Pancreas (tissue), 10 donors: ENCODE results near the gene MTUS2. TPM values are rescaled to one million over a fixed set of nuclear protein-coding genes. Genes with fewer than 3 reads are reported as not detected.
"Not testable (repeated sequence)": the region's sequence is repeated elsewhere in the genome, so short reads cannot be mapped to it uniquely, and the experiment has no call there.

ENCODE experiments used
- ATAC-seq, 4 donors: fragments of 200-7000 bp; cut with Tn5 transposase; one replicate each; pipeline versions ENCODE4 v1.8.0 to v1.9.1; 2020; ENCODE audit warnings: mild to moderate bottlenecking in 4 of 4, moderate library complexity in 4 of 4
- DNase-seq, 6 donors: peaks; one replicate each; pipeline ENCODE4 v3.0.0-alpha.2; 2020
- FAIRE-seq: peaks from 2 replicates; lab custom pipeline; 2012; peaks lifted over from hg19 to GRCh38; lab: Jason Lieb, UNC
- H3K27ac ChIP-seq, 4 donors: fragments of 200-600 bp; sonication (generic); 1 replicate in 3 of 4; 2 replicates in 1 of 4; pipeline versions ENCODE4 v1.5.0 to v1.8.0; 2020
- H3K27me3 ChIP-seq, 4 donors: fragments of 200-600 bp; one replicate each; pipeline ENCODE4 v1.8.0; 2021
- H3K36me3 ChIP-seq, 3 donors: fragments of 200-600 bp; sonication (generic) in 1 of 3; one replicate each; pipeline versions ENCODE4 v1.5.0 to v1.8.0; 2020 to 2021
- H3K4me1 ChIP-seq, 3 donors: fragments of 200-600 bp; one replicate each; pipeline ENCODE4 v1.8.0; 2021
- H3K4me3 ChIP-seq, 4 donors: fragments of 200-600 bp; sonication (generic) in 2 of 4; one replicate each; pipeline versions ENCODE4 v1.5.0 to v1.8.0; 2020 to 2021
- H3K9me3 ChIP-seq, 4 donors: fragments of 200-600 bp; one replicate each; pipeline ENCODE4 v1.8.0; 2021
- WGBS, 2 donors: extraction: QIAGEN DNeasy Blood & Tissue Kit; methylation state at CpG; one replicate each; pipeline ENCODE4 v1.1.7; 2013; 5-methylcytosine and 5-hydroxymethylcytosine counted together
- intact Hi-C, 3 donors: fragments of 100-400 bp; cut with DNase I; formaldehyde crosslinking; loops; one replicate each; pipeline versions ENCODE4 v1.11.1 to v1.14.2; 2022
- polyA plus RNA-seq, 2 donors: library from polyadenylated mRNA; stranded (reverse); fragments of 200-250 nt; gene quantifications; one replicate each; pipeline ENCODE4 v1.2.3, GENCODE V29; 2013
- total RNA-seq, 6 donors: library from RNA; stranded (reverse); fragmentation: NEBNext Ultra II Directional in 4 of 6; extraction: Animal tissue kit (Norgen Biotek cat#: 25700) in 4 of 6; gene quantifications; one replicate each; pipeline versions ENCODE4 v1.2.1 to v1.2.4, GENCODE V29; 2021 to 2023
- TF ChIP-seq, protein P1 (sequence below), 4 donors: fragments of 200-600 bp; sonication (generic) in 3 of 4; IDR thresholded peaks; one replicate each; pipeline versions ENCODE4 v1.5.0 to v1.8.0; 2021; ENCODE audit warnings: antibody characterized with exemption in 4 of 4
- donor health status: healthy with polysubstance abuse.
- donor health status: DM: no; HTN: no; CAD: no; lungs with moderate emphysema.
- donor health status: DM: no; HTN: no; CAD: no.
- donor health status: control.
- donor health status: control.
- donor health status: Bipolar disorder and iron deficiency.
- donor health status: DM: yes; HTN: yes; CAD: no.
- donor health status: DM: no; HTN: no; CAD: no.
- donor health status: DM: no; HTN: no; CAD: no.
- donor health status: DM: yes; HTN: yes; CAD: no.

MTUS2 gene
- total and polyA plus RNA-seq, 8 donors: 2.2 to 9.0 (median 4.8) TPM

DNA sequence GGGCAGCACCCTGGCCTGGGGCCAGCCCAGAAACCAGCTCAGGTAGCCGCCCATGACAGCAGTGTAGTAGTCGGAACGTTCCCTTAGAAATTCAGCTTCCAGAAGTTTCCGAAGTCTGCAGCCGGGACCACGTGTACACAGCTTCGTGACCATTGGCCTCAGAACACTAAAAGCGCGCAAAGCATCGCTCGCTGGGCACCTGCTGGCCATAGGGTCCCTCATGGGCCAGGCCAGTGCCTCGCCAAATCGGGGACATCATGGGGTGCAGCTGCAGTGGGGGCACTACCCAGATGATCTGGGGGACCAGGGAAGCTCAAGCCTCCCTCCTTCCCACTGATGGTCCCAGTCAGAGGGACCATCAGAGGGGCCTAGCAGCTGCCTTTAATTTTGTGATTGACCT lies 384.5 kb downstream of the MTUS2 start:
- Histone ChIP-seq H3K4me3 (no peak overlapping the region), H3K27me3 (no peaks in the 10 kb centered on the region), H3K9me3 (no peaks in the 10 kb centered on the region), H3K27ac (no peak overlapping the region), H3K36me3 (no peaks in the 10 kb centered on the region), H3K4me1 (no peaks in the 10 kb centered on the region)
- TF ChIP-seq, protein P1, sequence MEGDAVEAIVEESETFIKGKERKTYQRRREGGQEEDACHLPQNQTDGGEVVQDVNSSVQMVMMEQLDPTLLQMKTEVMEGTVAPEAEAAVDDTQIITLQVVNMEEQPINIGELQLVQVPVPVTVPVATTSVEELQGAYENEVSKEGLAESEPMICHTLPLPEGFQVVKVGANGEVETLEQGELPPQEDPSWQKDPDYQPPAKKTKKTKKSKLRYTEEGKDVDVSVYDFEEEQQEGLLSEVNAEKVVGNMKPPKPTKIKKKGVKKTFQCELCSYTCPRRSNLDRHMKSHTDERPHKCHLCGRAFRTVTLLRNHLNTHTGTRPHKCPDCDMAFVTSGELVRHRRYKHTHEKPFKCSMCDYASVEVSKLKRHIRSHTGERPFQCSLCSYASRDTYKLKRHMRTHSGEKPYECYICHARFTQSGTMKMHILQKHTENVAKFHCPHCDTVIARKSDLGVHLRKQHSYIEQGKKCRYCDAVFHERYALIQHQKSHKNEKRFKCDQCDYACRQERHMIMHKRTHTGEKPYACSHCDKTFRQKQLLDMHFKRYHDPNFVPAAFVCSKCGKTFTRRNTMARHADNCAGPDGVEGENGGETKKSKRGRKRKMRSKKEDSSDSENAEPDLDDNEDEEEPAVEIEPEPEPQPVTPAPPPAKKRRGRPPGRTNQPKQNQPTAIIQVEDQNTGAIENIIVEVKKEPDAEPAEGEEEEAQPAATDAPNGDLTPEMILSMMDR (IDR thresholded peaks at IDR 0.05): no peak
- no peak for ATAC-seq
- FAIRE-seq: no peak
- intact Hi-C loops: no loop called here
- DNase-seq: no peak
- WGBS, 2 donors: 86 to 92% methylated on average over 13 of the region's 13 CpGs

DNA sequence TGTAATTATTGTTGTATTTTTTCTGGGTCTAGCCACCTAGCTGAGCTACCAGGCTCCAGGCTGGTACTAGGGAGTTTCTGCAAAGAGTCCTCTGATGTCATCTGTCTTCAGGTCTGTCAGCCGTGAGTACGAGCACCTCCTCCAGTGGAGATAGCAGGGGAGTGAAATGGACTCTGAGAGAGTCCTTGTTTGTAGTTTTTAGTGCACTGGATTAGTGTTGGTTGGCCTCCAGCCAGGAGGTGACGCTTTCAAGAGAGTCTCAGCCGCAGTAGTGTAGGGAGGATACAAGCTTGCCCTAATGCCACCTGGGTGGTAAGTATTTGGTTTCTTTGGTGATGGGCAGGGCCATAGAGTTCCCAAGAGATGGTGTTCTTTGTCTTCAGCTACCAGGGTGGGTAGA lies 390.5 kb downstream of the MTUS2 start:
- Histone ChIP-seq H3K27me3 (no peaks in the 10 kb centered on the region), H3K36me3 (no peaks in the 10 kb centered on the region), H3K4me1 (no peaks in the 10 kb centered on the region), H3K4me3 (no peak overlapping the region), H3K9me3 (no peaks in the 10 kb centered on the region), H3K27ac (no peak overlapping the region)
- FAIRE-seq: no peak
- intact Hi-C loops: loop anchor here in 1 of 3 donors (5.0 kb wide), 1 partner anchor 137 kb away; no protein-coding TSS in a partner anchor
- 56 to 64% methylated on average over 4 of the region's 4 CpGs for WGBS, 2 donors
- TF ChIP-seq, protein P1 (IDR thresholded peaks at IDR 0.05): no peak
- DNase-seq: no peak
- ATAC-seq: no peak

DNA sequence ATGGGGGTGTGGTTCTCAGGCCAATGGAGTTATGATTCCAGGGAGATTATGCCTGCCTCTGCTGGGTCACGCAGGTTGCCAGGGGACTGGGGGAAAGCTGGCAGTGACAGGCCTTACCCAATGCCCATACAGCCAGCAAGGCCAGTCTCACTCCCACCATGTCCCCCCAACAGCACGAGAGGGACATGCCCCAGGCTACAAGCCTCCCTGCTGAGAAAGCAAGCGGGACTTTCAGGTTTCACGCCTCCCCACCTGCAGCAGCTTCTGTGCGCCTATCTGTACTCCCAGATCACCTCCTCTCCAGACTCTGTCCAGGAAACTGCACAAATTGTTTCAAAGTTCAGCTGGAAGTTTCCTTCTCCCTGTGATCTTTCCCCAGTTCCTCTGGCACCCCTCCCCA lies 391.0 kb downstream of the MTUS2 start:
- DNase-seq: not testable (repeated sequence)
- intact Hi-C loops: loop anchor here in 1 of 3 donors (5.0 kb wide), 1 partner anchor 136 kb away; no protein-coding TSS in a partner anchor
- 60 to 68% methylated on average over 5 of the region's 5 CpGs for WGBS, 2 donors

DNA sequence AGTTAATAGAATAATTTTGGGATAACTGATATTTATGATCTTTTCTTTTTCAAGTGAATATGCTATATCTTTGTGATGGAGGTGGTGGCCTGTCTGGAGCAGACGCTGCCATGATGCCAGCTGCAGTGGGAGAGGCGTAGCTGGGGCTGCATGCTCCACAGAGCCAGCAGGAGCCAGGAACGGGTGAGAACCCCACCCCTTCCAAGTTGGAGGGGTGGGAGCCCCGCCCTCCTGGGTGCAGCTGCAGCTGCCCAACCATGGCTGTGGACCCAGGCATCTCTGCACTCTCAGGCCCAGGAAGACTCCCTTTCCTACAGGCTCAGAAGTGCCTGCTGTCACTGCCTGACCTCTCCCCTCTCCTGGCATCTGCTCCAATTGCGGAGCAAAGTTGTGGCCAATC lies 402.3 kb downstream of the MTUS2 start:
- H3K27me3 ChIP-seq: no peaks in the 10 kb centered on the region
- H3K4me3 ChIP-seq: no peak overlapping the region
- H3K36me3 ChIP-seq: no peaks in the 10 kb centered on the region
- ATAC-seq (no peak), FAIRE-seq (no peak), DNase-seq (no peak)
- TF ChIP-seq, protein P1 (IDR thresholded peaks at IDR 0.05): no peak
- no peaks in the 10 kb centered on the region for H3K9me3 ChIP-seq
- intact Hi-C loops: no loop called here
- 62 to 72% methylated on average over 5 of the region's 5 CpGs for WGBS, 2 donors
- no peak overlapping the region for H3K27ac ChIP-seq
- H3K4me1 ChIP-seq: no peaks in the 10 kb centered on the region

More for the DNA sequence above, 391.0 kb downstream of the MTUS2 start:
- H3K27me3 ChIP-seq, FAIRE-seq, H3K9me3 ChIP-seq, H3K36me3 ChIP-seq, H3K4me3 ChIP-seq, ATAC-seq, H3K4me1 ChIP-seq, H3K27ac ChIP-seq: not testable (repeated sequence)

DNA sequence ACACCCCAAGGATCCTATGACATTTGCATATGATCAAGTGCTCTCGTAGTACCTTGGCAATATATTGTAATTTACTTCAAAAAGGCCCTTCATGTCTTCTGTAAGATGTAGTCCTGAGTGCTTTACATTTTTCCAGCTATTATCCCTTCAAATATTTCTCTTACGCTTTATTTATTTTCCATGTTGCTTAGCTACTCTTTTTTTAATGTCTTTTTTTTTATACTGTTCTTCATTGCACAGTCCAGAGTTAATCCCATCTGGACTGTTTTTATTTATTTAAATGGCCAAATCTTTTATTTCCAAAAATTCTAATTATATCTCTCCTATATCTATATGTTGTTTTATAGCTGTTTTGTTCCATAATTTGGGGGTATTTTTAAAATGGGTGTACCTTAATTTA lies 404.1 kb downstream of the MTUS2 start:
- intact Hi-C loops: no loop called here
- FAIRE-seq: peak; percentile 5
- DNase-seq: no peak
- no peak overlapping the region for H3K4me3 ChIP-seq
- WGBS, 2 donors: 72 to 80% methylated on average over 2 of the region's 2 CpGs
- ATAC-seq: no peak
- H3K9me3 ChIP-seq: no peaks in the 10 kb centered on the region
- no peaks in the 10 kb centered on the region for H3K36me3 ChIP-seq
- TF ChIP-seq, protein P1 (IDR thresholded peaks at IDR 0.05): no peak
- H3K27me3 ChIP-seq: no peaks in the 10 kb centered on the region
- H3K4me1 ChIP-seq: no peaks in the 10 kb centered on the region
- no peak overlapping the region for H3K27ac ChIP-seq
